ENCODE data around the gene CD44. TPM values are rescaled to one million over a fixed set of nuclear protein-coding genes. Genes with fewer than 3 reads are reported as not detected.
A peak's percentile ranks its signal among the peaks of the same experiment; 100 is the strongest.

The CD44 gene
- total and polyA plus RNA-seq, 9 donors: 75.0 to 192 (median 135) TPM

GRCh38 chr11:35165030-35165422 lies 26.1 kb downstream of the CD44 start:
- H3K27me3 ChIP-seq (ENCODE audit: control insufficient read depth, insufficient read depth, low read length): no peaks in the 10 kb centered on the region
- WGBS (ENCODE audit: insufficient coverage): no CpG with 5 or more reads among the region's 1 CpG
- H3K9me3 ChIP-seq (replicated peaks; ENCODE audit: control insufficient read depth, low read depth, low read length): no peaks in the 10 kb centered on the region
- no peak overlapping the region for H3K4me3 ChIP-seq (ENCODE audit: low read length)
- no peak for DNase-seq
- H3K36me3 ChIP-seq (ENCODE audit: control insufficient read depth, insufficient read depth, low read length): peaks cover 3% of the 10 kb centered on the region
- H3K27ac ChIP-seq (ENCODE audit: low read length): no peak overlapping the region
- H3K4me1 ChIP-seq (ENCODE audit: control insufficient read depth, insufficient read depth, low read length): peaks cover 30% of the 10 kb centered on the region

GRCh38 chr11:35165423-35166368 lies 26.7 kb downstream of the CD44 start:
- peak overlapping the region; percentile 40 for H3K27ac ChIP-seq (ENCODE audit: low read length)
- WGBS (ENCODE audit: insufficient coverage): 20% methylated on average over 1 of the region's 8 CpGs
- no peak overlapping the region for H3K4me3 ChIP-seq (ENCODE audit: low read length)
- no peaks in the 10 kb centered on the region for H3K27me3 ChIP-seq (ENCODE audit: control insufficient read depth, insufficient read depth, low read length)
- peaks cover 37% of the 10 kb centered on the region for H3K4me1 ChIP-seq (ENCODE audit: control insufficient read depth, insufficient read depth, low read length)
- DNase-seq: peak; percentile 85
- no peaks in the 10 kb centered on the region for H3K9me3 ChIP-seq (replicated peaks; ENCODE audit: control insufficient read depth, low read depth, low read length)
- H3K36me3 ChIP-seq (ENCODE audit: control insufficient read depth, insufficient read depth, low read length): no peaks in the 10 kb centered on the region

- peaks cover 37% of the 10 kb centered on the region for H3K4me1 ChIP-seq (ENCODE audit: control insufficient read depth, insufficient read depth, low read length)
- H3K9me3 ChIP-seq (replicated peaks; ENCODE audit: control insufficient read depth, low read depth, low read length): no peaks in the 10 kb centered on the region
- no peak for DNase-seq
- H3K36me3 ChIP-seq (ENCODE audit: control insufficient read depth, insufficient read depth, low read length): no peaks in the 10 kb centered on the region
- WGBS (ENCODE audit: insufficient coverage): 90% methylated on average over 10 of the region's 11 CpGs
- no peaks in the 10 kb centered on the region for H3K27me3 ChIP-seq (ENCODE audit: control insufficient read depth, insufficient read depth, low read length)
- H3K27ac ChIP-seq (ENCODE audit: low read length): peak overlapping the region; percentile 23
- no peak overlapping the region for H3K4me3 ChIP-seq (ENCODE audit: low read length)
Measured at GRCh38 chr11:35166369-35167360, 27.7 kb downstream of the CD44 start.

- Histone ChIP-seq H3K27me3 (ENCODE audit: control insufficient read depth, insufficient read depth, low read length) (no peaks in the 10 kb centered on the region), H3K4me3 (ENCODE audit: low read length) (no peak overlapping the region), H3K36me3 (ENCODE audit: control insufficient read depth, insufficient read depth, low read length) (peaks cover 2% of the 10 kb centered on the region), H3K9me3 (replicated peaks; ENCODE audit: control insufficient read depth, low read depth, low read length) (no peaks in the 10 kb centered on the region), H3K4me1 (ENCODE audit: control insufficient read depth, insufficient read depth, low read length) (peaks cover 37% of the 10 kb centered on the region), H3K27ac (ENCODE audit: low read length) (peak overlapping the region; percentile 40)
- WGBS (ENCODE audit: insufficient coverage): 57% methylated on average over 1 of the region's 2 CpGs
- no peak for DNase-seq
Measured at GRCh38 chr11:35167426-35167954, 28.5 kb downstream of the CD44 start.

GRCh38 chr11:35168671-35169070 lies 29.7 kb downstream of the CD44 start:
- Histone ChIP-seq H3K27ac (ENCODE audit: low read length) (peak overlapping the region; percentile 66), H3K4me1 (ENCODE audit: control insufficient read depth, insufficient read depth, low read length) (peaks cover 37% of the 10 kb centered on the region), H3K27me3 (ENCODE audit: control insufficient read depth, insufficient read depth, low read length) (no peaks in the 10 kb centered on the region), H3K9me3 (replicated peaks; ENCODE audit: control insufficient read depth, low read depth, low read length) (no peaks in the 10 kb centered on the region), H3K4me3 (ENCODE audit: low read length) (no peak overlapping the region), H3K36me3 (ENCODE audit: control insufficient read depth, insufficient read depth, low read length) (peaks cover 2% of the 10 kb centered on the region)
- peak; percentile 65 for DNase-seq
- WGBS (ENCODE audit: insufficient coverage): 67% methylated on average over 1 of the region's 2 CpGs

- H3K36me3 ChIP-seq (ENCODE audit: control insufficient read depth, insufficient read depth, low read length): peaks cover 2% of the 10 kb centered on the region
- no peak for DNase-seq
- H3K27me3 ChIP-seq (ENCODE audit: control insufficient read depth, insufficient read depth, low read length): no peaks in the 10 kb centered on the region
- H3K9me3 ChIP-seq (replicated peaks; ENCODE audit: control insufficient read depth, low read depth, low read length): no peaks in the 10 kb centered on the region
- no peak overlapping the region for H3K4me3 ChIP-seq (ENCODE audit: low read length)
- WGBS (ENCODE audit: insufficient coverage): 80% methylated on average over 1 of the region's 2 CpGs
- H3K4me1 ChIP-seq (ENCODE audit: control insufficient read depth, insufficient read depth, low read length): peaks cover 38% of the 10 kb centered on the region
- H3K27ac ChIP-seq (ENCODE audit: low read length): no peak overlapping the region
Measured at GRCh38 chr11:35169112-35169511, 30.1 kb downstream of the CD44 start.

GRCh38 chr11:35169754-35170153 lies 30.8 kb downstream of the CD44 start:
- no peak overlapping the region for H3K4me3 ChIP-seq (ENCODE audit: low read length)
- no CpG with 5 or more reads among the region's 1 CpG for WGBS (ENCODE audit: insufficient coverage)
- no peaks in the 10 kb centered on the region for H3K27me3 ChIP-seq (ENCODE audit: control insufficient read depth, insufficient read depth, low read length)
- peak overlapping the region; percentile 68 for H3K27ac ChIP-seq (ENCODE audit: low read length)
- peaks cover 2% of the 10 kb centered on the region for H3K36me3 ChIP-seq (ENCODE audit: control insufficient read depth, insufficient read depth, low read length)
- no peaks in the 10 kb centered on the region for H3K9me3 ChIP-seq (replicated peaks; ENCODE audit: control insufficient read depth, low read depth, low read length)
- peaks cover 39% of the 10 kb centered on the region for H3K4me1 ChIP-seq (ENCODE audit: control insufficient read depth, insufficient read depth, low read length)
- DNase-seq: no peak

GRCh38 chr11:35170503-35170902 lies 31.5 kb downstream of the CD44 start:
- Histone ChIP-seq H3K4me1 (ENCODE audit: control insufficient read depth, insufficient read depth, low read length) (peaks cover 36% of the 10 kb centered on the region), H3K4me3 (ENCODE audit: low read length) (no peak overlapping the region), H3K36me3 (ENCODE audit: control insufficient read depth, insufficient read depth, low read length) (peaks cover 2% of the 10 kb centered on the region), H3K9me3 (replicated peaks; ENCODE audit: control insufficient read depth, low read depth, low read length) (no peaks in the 10 kb centered on the region), H3K27ac (ENCODE audit: low read length) (peak overlapping the region; percentile 68), H3K27me3 (ENCODE audit: control insufficient read depth, insufficient read depth, low read length) (no peaks in the 10 kb centered on the region)
- 33% methylated on average over 1 of the region's 3 CpGs for whole genome bisulfite sequencing (ENCODE audit: insufficient coverage)
- peak; percentile 92 for DNase-seq

GRCh38 chr11:35171226-35171625 lies 32.3 kb downstream of the CD44 start:
- no peaks in the 10 kb centered on the region for H3K27me3 ChIP-seq (ENCODE audit: control insufficient read depth, insufficient read depth, low read length)
- no peak for DNase-seq
- no peak overlapping the region for H3K4me3 ChIP-seq (ENCODE audit: low read length)
- WGBS (ENCODE audit: insufficient coverage): no CpG with 5 or more reads among the region's 1 CpG
- peaks cover 2% of the 10 kb centered on the region for H3K36me3 ChIP-seq (ENCODE audit: control insufficient read depth, insufficient read depth, low read length)
- H3K4me1 ChIP-seq (ENCODE audit: control insufficient read depth, insufficient read depth, low read length): peaks cover 34% of the 10 kb centered on the region
- H3K27ac ChIP-seq (ENCODE audit: low read length): peak overlapping the region; percentile 22
- no peaks in the 10 kb centered on the region for H3K9me3 ChIP-seq (replicated peaks; ENCODE audit: control insufficient read depth, low read depth, low read length)
